IPS-20b (cell line): ENCODE measurements around the gene UBE3D.

ENCODE experiments used
- H3K27ac ChIP-seq: one replicate; pipeline ENCODE4 v1.5.1; 2013; ENCODE audit warnings: low read length
- H3K27me3 ChIP-seq: 2 replicates; pipeline ENCODE4 v1.6.1; 2013; ENCODE audit warnings: mild to moderate bottlenecking, low read length, inconsistent platforms; ENCODE audit not compliant: insufficient read depth
- H3K36me3 ChIP-seq: 2 replicates; pipeline ENCODE4 v1.6.1; 2013; ENCODE audit warnings: low read depth, mild to moderate bottlenecking, inconsistent platforms, low read length, moderate library complexity; ENCODE audit not compliant: insufficient read depth
- H3K4me1 ChIP-seq: 2 replicates; pipeline ENCODE4 v1.6.1; 2013; ENCODE audit warnings: mild to moderate bottlenecking, control low read depth, inconsistent platforms, low read length, moderate library complexity; ENCODE audit not compliant: insufficient read depth
- H3K4me3 ChIP-seq: 2 replicates; pipeline ENCODE4 v1.5.1; 2013; ENCODE audit warnings: mild to moderate bottlenecking, low read length, inconsistent platforms
- H3K9ac ChIP-seq: 2 replicates; pipeline ENCODE4 v1.6.1; 2013; ENCODE audit warnings: low read depth, mild to moderate bottlenecking, inconsistent platforms, low read length, moderate library complexity
- H3K9me3 ChIP-seq: 2 replicates; pipeline ENCODE4 v1.6.1; 2013; ENCODE audit warnings: mild to moderate bottlenecking, low read depth, low read length, inconsistent platforms; ENCODE audit not compliant: insufficient read depth

UBE3D gene

GRCh38 chr6:82996156-82996555, 69.5 kb downstream of the UBE3D start:
- Histone ChIP-seq H3K4me3 (no peak overlapping the region), H3K9ac (no peak overlapping the region), H3K4me1 (no peaks in the 10 kb centered on the region), H3K36me3 (peaks cover 9% of the 10 kb centered on the region), H3K27ac (no peak overlapping the region), H3K9me3 (no peaks in the 10 kb centered on the region), H3K27me3 (no peaks in the 10 kb centered on the region)

- no peak overlapping the region for H3K27ac ChIP-seq
- no peaks in the 10 kb centered on the region for H3K9me3 ChIP-seq
- peaks cover 9% of the 10 kb centered on the region for H3K36me3 ChIP-seq
- H3K9ac ChIP-seq = no peak overlapping the region
- no peak overlapping the region for H3K4me3 ChIP-seq
- no peaks in the 10 kb centered on the region for H3K27me3 ChIP-seq
- H3K4me1 ChIP-seq = no peaks in the 10 kb centered on the region
These were observed 70.6 kb downstream of the UBE3D start for GRCh38 chr6:82995066-82995465.

GRCh38 chr6:82989736-82990290, 75.8 kb downstream of the UBE3D start:
- no peak overlapping the region for H3K9ac ChIP-seq
- no peaks in the 10 kb centered on the region for H3K27me3 ChIP-seq
- H3K36me3 ChIP-seq = peaks cover 5% of the 10 kb centered on the region
- H3K9me3 ChIP-seq = no peaks in the 10 kb centered on the region
- no peak overlapping the region for H3K4me3 ChIP-seq
- H3K27ac ChIP-seq = no peak overlapping the region
- no peaks in the 10 kb centered on the region for H3K4me1 ChIP-seq

GRCh38 chr6:82988930-82989351, 76.7 kb downstream of the UBE3D start:
- Histone ChIP-seq H3K9me3 (no peaks in the 10 kb centered on the region), H3K4me1 (no peaks in the 10 kb centered on the region), H3K4me3 (no peak overlapping the region), H3K36me3 (peaks cover 5% of the 10 kb centered on the region), H3K9ac (no peak overlapping the region), H3K27me3 (no peaks in the 10 kb centered on the region), H3K27ac (no peak overlapping the region)

- Histone ChIP-seq H3K27ac (no peak overlapping the region), H3K4me1 (no peaks in the 10 kb centered on the region), H3K9me3 (no peaks in the 10 kb centered on the region), H3K36me3 (peaks cover 5% of the 10 kb centered on the region), H3K27me3 (no peaks in the 10 kb centered on the region), H3K4me3 (no peak overlapping the region), H3K9ac (no peak overlapping the region)
These were observed 77.7 kb downstream of the UBE3D start for GRCh38 chr6:82987951-82988350.

GRCh38 chr6:82987416-82987815, 78.2 kb downstream of the UBE3D start:
- Histone ChIP-seq H3K27ac (no peak overlapping the region), H3K36me3 (no peaks in the 10 kb centered on the region; the same call in 1 of the 2 replicates), H3K9ac (no peak overlapping the region), H3K9me3 (no peaks in the 10 kb centered on the region), H3K4me1 (no peaks in the 10 kb centered on the region), H3K4me3 (no peak overlapping the region), H3K27me3 (no peaks in the 10 kb centered on the region)

GRCh38 chr6:82984720-82985119, 80.9 kb downstream of the UBE3D start:
- Histone ChIP-seq H3K27ac (no peak overlapping the region), H3K27me3 (no peaks in the 10 kb centered on the region), H3K36me3 (no peaks in the 10 kb centered on the region), H3K4me3 (no peak overlapping the region), H3K4me1 (no peaks in the 10 kb centered on the region), H3K9me3 (no peaks in the 10 kb centered on the region), H3K9ac (no peak overlapping the region)

GRCh38 chr6:82980086-82980485, 85.6 kb downstream of the UBE3D start:
- Histone ChIP-seq H3K27ac (no peak overlapping the region), H3K4me3 (no peak overlapping the region), H3K27me3 (no peaks in the 10 kb centered on the region), H3K36me3 (no peaks in the 10 kb centered on the region), H3K4me1 (no peaks in the 10 kb centered on the region), H3K9ac (no peak overlapping the region), H3K9me3 (no peaks in the 10 kb centered on the region)

- Histone ChIP-seq H3K9me3 (no peaks in the 10 kb centered on the region), H3K27me3 (no peaks in the 10 kb centered on the region), H3K4me3 (no peak overlapping the region), H3K4me1 (no peaks in the 10 kb centered on the region), H3K36me3 (no peaks in the 10 kb centered on the region), H3K9ac (no peak overlapping the region), H3K27ac (no peak overlapping the region)
These were observed 86.0 kb downstream of the UBE3D start for GRCh38 chr6:82979657-82980056.

- Histone ChIP-seq H3K27ac (no peak overlapping the region), H3K9ac (no peak overlapping the region), H3K4me3 (no peak overlapping the region)
These were observed 87.2 kb downstream of the UBE3D start for GRCh38 chr6:82978362-82978945.

GRCh38 chr6:82976179-82976578, 89.5 kb downstream of the UBE3D start:
- no peaks in the 10 kb centered on the region for H3K36me3 ChIP-seq
- no peaks in the 10 kb centered on the region for H3K27me3 ChIP-seq
- H3K4me1 ChIP-seq = no peaks in the 10 kb centered on the region
- no peak overlapping the region for H3K4me3 ChIP-seq
- H3K27ac ChIP-seq = no peak overlapping the region
- no peaks in the 10 kb centered on the region for H3K9me3 ChIP-seq
- H3K9ac ChIP-seq = no peak overlapping the region

More at GRCh38 chr6:82978362-82978945, 87.2 kb downstream of the UBE3D start:
- no peaks in the 10 kb centered on the region for H3K27me3 ChIP-seq
- H3K4me1 ChIP-seq = no peaks in the 10 kb centered on the region
- no peaks in the 10 kb centered on the region for H3K9me3 ChIP-seq
- no peaks in the 10 kb centered on the region for H3K36me3 ChIP-seq

GRCh38 chr6:82971877-82972460, 93.7 kb downstream of the UBE3D start:
- no peak overlapping the region for H3K9ac ChIP-seq
- no peaks in the 10 kb centered on the region for H3K4me1 ChIP-seq
- no peaks in the 10 kb centered on the region for H3K9me3 ChIP-seq
- H3K27me3 ChIP-seq = no peaks in the 10 kb centered on the region
- no peaks in the 10 kb centered on the region for H3K36me3 ChIP-seq
- no peak overlapping the region for H3K4me3 ChIP-seq
- no peak overlapping the region for H3K27ac ChIP-seq
